DND-41 (cell line): ENCODE data around the gene PPP2R3C.

Source experiments
- EZH2 ChIP-seq: IDR thresholded peaks from 3 replicates; pipeline ENCODE4 v1.6.1; 2012; ENCODE audit warnings: borderline replicate concordance, low read depth, mild to moderate bottlenecking, moderate library complexity, low read length, inconsistent platforms; ENCODE audit not compliant: severe bottlenecking
- TF ChIP-seq, protein P1 (sequence below): IDR thresholded peaks from 2 replicates; pipeline ENCODE4 v1.5.1; 2012; ENCODE audit warnings: borderline replicate concordance, low read length, moderate library complexity, mild to moderate bottlenecking; ENCODE audit not compliant: poor library complexity, severe bottlenecking; ENCODE audit errors: extremely low read depth

DNA sequence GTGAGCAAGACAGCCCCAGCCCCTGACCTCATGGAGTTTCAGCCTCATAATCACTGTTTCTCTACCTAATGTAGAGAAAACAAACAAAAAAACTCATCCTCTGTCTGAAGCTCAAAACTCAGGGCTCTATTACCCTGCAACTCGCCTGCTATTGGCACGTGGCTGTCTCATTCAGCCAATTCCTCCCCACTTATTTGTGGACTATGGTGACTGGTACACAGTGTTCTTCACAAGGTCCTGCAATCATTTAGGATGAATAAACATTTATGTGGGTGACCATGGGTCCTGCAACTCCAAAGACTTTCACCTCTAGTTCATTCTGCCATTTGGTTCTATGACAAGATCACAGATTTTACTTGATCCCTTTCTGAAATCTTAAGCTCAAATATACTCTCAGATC, 4.7 kb downstream of the PPP2R3C start:
- TF ChIP-seq, protein P1, sequence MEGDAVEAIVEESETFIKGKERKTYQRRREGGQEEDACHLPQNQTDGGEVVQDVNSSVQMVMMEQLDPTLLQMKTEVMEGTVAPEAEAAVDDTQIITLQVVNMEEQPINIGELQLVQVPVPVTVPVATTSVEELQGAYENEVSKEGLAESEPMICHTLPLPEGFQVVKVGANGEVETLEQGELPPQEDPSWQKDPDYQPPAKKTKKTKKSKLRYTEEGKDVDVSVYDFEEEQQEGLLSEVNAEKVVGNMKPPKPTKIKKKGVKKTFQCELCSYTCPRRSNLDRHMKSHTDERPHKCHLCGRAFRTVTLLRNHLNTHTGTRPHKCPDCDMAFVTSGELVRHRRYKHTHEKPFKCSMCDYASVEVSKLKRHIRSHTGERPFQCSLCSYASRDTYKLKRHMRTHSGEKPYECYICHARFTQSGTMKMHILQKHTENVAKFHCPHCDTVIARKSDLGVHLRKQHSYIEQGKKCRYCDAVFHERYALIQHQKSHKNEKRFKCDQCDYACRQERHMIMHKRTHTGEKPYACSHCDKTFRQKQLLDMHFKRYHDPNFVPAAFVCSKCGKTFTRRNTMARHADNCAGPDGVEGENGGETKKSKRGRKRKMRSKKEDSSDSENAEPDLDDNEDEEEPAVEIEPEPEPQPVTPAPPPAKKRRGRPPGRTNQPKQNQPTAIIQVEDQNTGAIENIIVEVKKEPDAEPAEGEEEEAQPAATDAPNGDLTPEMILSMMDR: no peak
- TF ChIP-seq EZH2: no peak
